SK-N-SH (cell line): ENCODE results near the gene CPLANE1. TPM values are rescaled to one million over a fixed set of nuclear protein-coding genes. Genes with fewer than 3 reads are reported as not detected.

Experiments
- CTCF ChIA-PET: fragments of 300-600, 350-600 bp; formaldehyde crosslinking; extraction: SDS; loops from one replicate; lab custom pipeline; 2021; lab: Yijun Ruan, JAX
- POLR2A ChIA-PET: fragments of 350-600 bp; sonication (Branson Sonifier 250); formaldehyde crosslinking; extraction: SDS; loops from one replicate; lab custom pipeline; 2020; ENCODE audit warnings: antibody characterized with exemption, inconsistent platforms; lab: Yijun Ruan, JAX
- DNase-seq: peaks from one replicate; pipeline ENCODE4 v3.0.0; 2012
- H2AFZ ChIP-seq: fragments of 200-600 bp; sonication (generic); 2 replicates; pipeline ENCODE4 v1.8.1; 2016; ENCODE audit warnings: antibody characterized with exemption, mild to moderate bottlenecking, low read depth
- H3F3A ChIP-seq: fragments of 200-600 bp; sonication (generic); replicated peaks from 2 replicates; pipeline ENCODE3; 2016; ENCODE audit warnings: antibody characterized with exemption, mild to moderate bottlenecking; ENCODE audit not compliant: insufficient read depth
- H3K27ac ChIP-seq, 2 experiments: fragments of 200-500 bp in 1 of 2; fragments of 200-600 bp in 1 of 2; sonication (Bioruptor generic) in 1 of 2; sonication (generic), shearing (Covaris generic) in 1 of 2; 2 replicates each; pipeline versions ENCODE4 v1.5.1 to v1.6.1; 2014 to 2016; ENCODE audit warnings: low read depth in 2 of 2, inconsistent platforms in 1 of 2, low read length in 1 of 2, mild to moderate bottlenecking in 1 of 2, mixed read lengths in 1 of 2
- H3K27me3 ChIP-seq: fragments of 200-600 bp; sonication (generic), shearing (Covaris generic); 2 replicates; pipeline ENCODE4 v1.6.1; 2016; ENCODE audit warnings: mixed run types; ENCODE audit not compliant: insufficient read depth
- H3K36me3 ChIP-seq, 2 experiments: fragments of 200-500 bp in 1 of 2; fragments of 200-600 bp in 1 of 2; sonication (Bioruptor generic) in 1 of 2; sonication (generic) in 1 of 2; replicated peaks in 1 of 2; 2 replicates each; pipeline versions ENCODE3 to v1.5.1; 2014 to 2016; ENCODE audit warnings: low read length in 1 of 2, mild to moderate bottlenecking in 1 of 2; ENCODE audit not compliant: insufficient read depth in 2 of 2, control insufficient read depth in 1 of 2
- H3K4me1 ChIP-seq, 2 experiments: fragments of 200-500 bp in 1 of 2; fragments of 200-600 bp in 1 of 2; sonication (Bioruptor generic) in 1 of 2; sonication (generic), shearing (Covaris generic) in 1 of 2; 2 replicates each; pipeline versions ENCODE4 v1.5.1 to v1.6.1; 2014 to 2016; ENCODE audit warnings: low read depth in 1 of 2, low read length in 1 of 2, mixed run types in 1 of 2; ENCODE audit not compliant: insufficient read depth in 2 of 2, control insufficient read depth in 1 of 2
- H3K4me2 ChIP-seq: fragments of 200-600 bp; sonication (generic), shearing (Covaris generic); 2 replicates; pipeline ENCODE4 v1.6.1; 2017; ENCODE audit warnings: mixed run types
- H3K4me3 ChIP-seq, 2 experiments: fragments of 200-500 bp in 1 of 2; fragments of 200-600 bp in 1 of 2; sonication (Bioruptor generic) in 1 of 2; sonication (generic), shearing (Covaris generic) in 1 of 2; 2 replicates each; pipeline versions ENCODE4 v1.5.1 to v1.8.1; 2014 to 2016; ENCODE audit warnings: low read depth in 2 of 2, inconsistent platforms in 1 of 2, low read length in 1 of 2, mild to moderate bottlenecking in 1 of 2, mixed read lengths in 1 of 2, moderate library complexity in 1 of 2
- H3K79me2 ChIP-seq: fragments of 200-600 bp; sonication (generic); 2 replicates; pipeline ENCODE4 v1.8.1; 2017; ENCODE audit warnings: mild to moderate bottlenecking; ENCODE audit not compliant: insufficient read depth
- H3K9ac ChIP-seq: fragments of 200-600 bp; sonication (generic); 2 replicates; pipeline ENCODE4 v1.6.1; 2017; ENCODE audit warnings: mixed run types
- H3K9me2 ChIP-seq: fragments of 200-600 bp; sonication (generic); 2 replicates; pipeline ENCODE4 v1.6.1; 2017; ENCODE audit warnings: mixed run types
- H3K9me3 ChIP-seq: fragments of 200-600 bp; sonication (generic); 2 replicates; pipeline ENCODE4 v1.6.1; 2017; ENCODE audit warnings: mixed run types, mild to moderate bottlenecking, moderate library complexity
- H4K20me1 ChIP-seq: fragments of 200-600 bp; sonication (generic); 2 replicates; pipeline ENCODE4 v1.6.1; 2017; ENCODE audit warnings: mild to moderate bottlenecking, mixed run types; ENCODE audit not compliant: insufficient read depth
- CHD2 ChIP-seq: fragments of 150-350 bp; IDR thresholded peaks from 2 replicates; pipeline ENCODE4 v1.6.1; 2018; ENCODE audit warnings: low read length; ENCODE audit not compliant: partially characterized antibody
- ELF1 ChIP-seq: IDR thresholded peaks from 2 replicates; pipeline ENCODE4 v1.4.0; 2012
- EZH2phosphoT487 ChIP-seq: fragments of 200-600 bp; sonication (generic); IDR thresholded peaks from 2 replicates; pipeline ENCODE4 v1.6.1; 2017; ENCODE audit warnings: low read depth, mixed run types, mild to moderate bottlenecking, antibody characterized with exemption, moderate library complexity, borderline replicate concordance
- FOSL2 ChIP-seq: IDR thresholded peaks from 2 replicates; pipeline ENCODE4 v1.4.0; 2012; ENCODE audit warnings: low read depth, mild to moderate bottlenecking, moderate library complexity, borderline replicate concordance
- GABPA ChIP-seq: IDR thresholded peaks from 2 replicates; pipeline ENCODE4 v1.4.0; 2012; ENCODE audit warnings: low read depth, mild to moderate bottlenecking
- GATA2 ChIP-seq: sonication (generic); formaldehyde crosslinking; IDR thresholded peaks from 2 replicates; pipeline ENCODE4 v1.5.0; 2020; ENCODE audit warnings: mild to moderate bottlenecking, missing genetic modification reagents
- JUND ChIP-seq: IDR thresholded peaks from 2 replicates; pipeline ENCODE4 v1.4.0; 2012
- NFIC ChIP-seq: IDR thresholded peaks from 2 replicates; pipeline ENCODE4 v1.4.0; 2012; ENCODE audit warnings: borderline replicate concordance
- POLR2AphosphoS5 ChIP-seq: IDR thresholded peaks from 2 replicates; pipeline ENCODE4 v1.6.1; 2012; ENCODE audit warnings: low read depth, low read length
- RFX5 ChIP-seq: IDR thresholded peaks from 2 replicates; pipeline ENCODE4 v1.6.1; 2012; ENCODE audit warnings: mild to moderate bottlenecking, improper control_type of control experiment, low read length
- SIN3A ChIP-seq: IDR thresholded peaks from 2 replicates; pipeline ENCODE4 v1.6.1; 2012; ENCODE audit warnings: low read depth, mild to moderate bottlenecking, low read length, moderate library complexity, borderline replicate concordance
- SMC3 ChIP-seq: IDR thresholded peaks from 2 replicates; pipeline ENCODE4 v1.6.1; 2012; ENCODE audit warnings: low read depth, low read length, improper control_type of control experiment
- TAF1 ChIP-seq: IDR thresholded peaks from 2 replicates; pipeline ENCODE4 v1.6.1; 2012; ENCODE audit warnings: low read depth, mild to moderate bottlenecking, low read length, moderate library complexity, borderline replicate concordance
- TCF12 ChIP-seq: IDR thresholded peaks from 2 replicates; pipeline ENCODE4 v1.4.0; 2012
- TEAD4 ChIP-seq: IDR thresholded peaks from 2 replicates; pipeline ENCODE4 v1.4.0; 2012; ENCODE audit warnings: mild to moderate bottlenecking, borderline replicate concordance; ENCODE audit not compliant: insufficient read depth
- USF1 ChIP-seq: IDR thresholded peaks from 2 replicates; pipeline ENCODE4 v1.4.0; 2012; ENCODE audit warnings: low read depth, borderline replicate concordance
- WGBS: methylation state at CpG from one replicate; pipeline ENCODE4 v1.1.6; 2017; ENCODE audit warnings: low lambda C conversion rate; 5-methylcytosine and 5-hydroxymethylcytosine counted together
- polyA plus RNA-seq, 3 experiments: library from polyadenylated mRNA; depleted of rRNA; stranded (reverse); fragments of >200 nt; gene quantifications; 2 replicates each; pipeline ENCODE4 v1.2.3, GENCODE V29; 2012
- TF ChIP-seq, protein P1 (sequence below): IDR thresholded peaks from 2 replicates; pipeline ENCODE4 v1.6.1; 2012; ENCODE audit warnings: mild to moderate bottlenecking, low read depth, low read length, moderate library complexity

The CPLANE1 gene
- polyA plus RNA-seq, 1 of the 3 experiments (the other 2 are of a cell fraction): 3.6 TPM

DNA sequence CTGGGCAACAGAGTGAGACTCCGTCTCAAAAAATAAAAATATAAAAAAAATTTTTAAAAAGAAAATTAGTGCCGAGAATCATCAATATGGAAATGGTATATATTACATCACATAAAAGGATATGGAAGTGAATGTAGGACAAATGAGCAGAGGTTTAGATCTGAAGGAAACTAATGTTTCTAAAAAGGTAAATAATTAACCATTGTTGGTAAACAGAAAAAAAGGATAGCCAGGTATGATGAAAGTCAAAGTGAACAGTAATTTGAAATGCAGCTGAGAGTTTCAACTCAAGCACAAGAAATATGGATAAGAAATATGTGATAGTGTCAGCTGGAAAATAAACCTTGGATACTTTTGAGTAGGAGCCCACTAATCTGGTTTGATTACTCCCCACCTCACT lies 76.2 kb downstream of the CPLANE1 start:
- DNase-seq: no peak
- H3K27ac ChIP-seq: no peak overlapping the region
- H3K36me3 ChIP-seq: peaks cover 65 to 77% of the 10 kb centered on the region in 2 experiments
- TF ChIP-seq POLR2AphosphoS5: no peak
- TF ChIP-seq ELF1: no peak
- no peak for TF ChIP-seq GABPA
- no peak for TF ChIP-seq USF1
- no peaks in the 10 kb centered on the region for H3K9me2 ChIP-seq
- no peak overlapping the region for H2AFZ ChIP-seq
- no peaks in the 10 kb centered on the region for H3K79me2 ChIP-seq
- H3F3A ChIP-seq: no peaks in the 10 kb centered on the region
- H3K4me2 ChIP-seq: no peak overlapping the region
- H3K4me1 ChIP-seq: no peaks in the 10 kb centered on the region
- WGBS: 95% methylated on average over 2 of the region's 2 CpGs
- H3K27me3 ChIP-seq: no peaks in the 10 kb centered on the region
- H3K4me3 ChIP-seq: no peak overlapping the region
- H3K9ac ChIP-seq: no peak overlapping the region
- ChIA-PET CTCF (interaction anchor here (0.7 kb wide), 1 partner anchor 36 kb away, joined by 3 read pairs; no protein-coding TSS in a partner anchor), POLR2A (no interaction called here)
- H3K9me3 ChIP-seq: no peaks in the 10 kb centered on the region
- H4K20me1 ChIP-seq: no peaks in the 10 kb centered on the region

- POLR2A ChIA-PET: no interaction called here
- no peak overlapping the region for H3K27ac ChIP-seq
- no peak overlapping the region for H2AFZ ChIP-seq
- no peak for TF ChIP-seq TEAD4
- TF ChIP-seq EZH2phosphoT487: no peak
- TF ChIP-seq SMC3: no peak
- no peak for TF ChIP-seq CHD2
- no peak for TF ChIP-seq GATA2 (CRISPR knock-in tag)
- TF ChIP-seq TCF12: no peak
- no peak for TF ChIP-seq TAF1
- no peak for TF ChIP-seq RFX5
- TF ChIP-seq NFIC: no peak
- no peak for TF ChIP-seq SIN3A
- TF ChIP-seq, protein P1, sequence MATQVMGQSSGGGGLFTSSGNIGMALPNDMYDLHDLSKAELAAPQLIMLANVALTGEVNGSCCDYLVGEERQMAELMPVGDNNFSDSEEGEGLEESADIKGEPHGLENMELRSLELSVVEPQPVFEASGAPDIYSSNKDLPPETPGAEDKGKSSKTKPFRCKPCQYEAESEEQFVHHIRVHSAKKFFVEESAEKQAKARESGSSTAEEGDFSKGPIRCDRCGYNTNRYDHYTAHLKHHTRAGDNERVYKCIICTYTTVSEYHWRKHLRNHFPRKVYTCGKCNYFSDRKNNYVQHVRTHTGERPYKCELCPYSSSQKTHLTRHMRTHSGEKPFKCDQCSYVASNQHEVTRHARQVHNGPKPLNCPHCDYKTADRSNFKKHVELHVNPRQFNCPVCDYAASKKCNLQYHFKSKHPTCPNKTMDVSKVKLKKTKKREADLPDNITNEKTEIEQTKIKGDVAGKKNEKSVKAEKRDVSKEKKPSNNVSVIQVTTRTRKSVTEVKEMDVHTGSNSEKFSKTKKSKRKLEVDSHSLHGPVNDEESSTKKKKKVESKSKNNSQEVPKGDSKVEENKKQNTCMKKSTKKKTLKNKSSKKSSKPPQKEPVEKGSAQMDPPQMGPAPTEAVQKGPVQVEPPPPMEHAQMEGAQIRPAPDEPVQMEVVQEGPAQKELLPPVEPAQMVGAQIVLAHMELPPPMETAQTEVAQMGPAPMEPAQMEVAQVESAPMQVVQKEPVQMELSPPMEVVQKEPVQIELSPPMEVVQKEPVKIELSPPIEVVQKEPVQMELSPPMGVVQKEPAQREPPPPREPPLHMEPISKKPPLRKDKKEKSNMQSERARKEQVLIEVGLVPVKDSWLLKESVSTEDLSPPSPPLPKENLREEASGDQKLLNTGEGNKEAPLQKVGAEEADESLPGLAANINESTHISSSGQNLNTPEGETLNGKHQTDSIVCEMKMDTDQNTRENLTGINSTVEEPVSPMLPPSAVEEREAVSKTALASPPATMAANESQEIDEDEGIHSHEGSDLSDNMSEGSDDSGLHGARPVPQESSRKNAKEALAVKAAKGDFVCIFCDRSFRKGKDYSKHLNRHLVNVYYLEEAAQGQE: no peak
- no peak for TF ChIP-seq FOSL2
- TF ChIP-seq JUND: no peak
- no peaks in the 10 kb centered on the region for H3K79me2 ChIP-seq
- no peak overlapping the region for H3K4me3 ChIP-seq
- H3K27me3 ChIP-seq: no peaks in the 10 kb centered on the region
- DNase-seq: no peak
- peaks cover 8% of the 10 kb centered on the region for H3F3A ChIP-seq
- CTCF ChIA-PET: no interaction called here
- no peaks in the 10 kb centered on the region for H4K20me1 ChIP-seq
- no peaks in the 10 kb centered on the region for H3K4me1 ChIP-seq
- H3K9me2 ChIP-seq: no peaks in the 10 kb centered on the region
- H3K4me2 ChIP-seq: no peak overlapping the region
- no peak overlapping the region for H3K9ac ChIP-seq
- H3K36me3 ChIP-seq: peaks cover 73 to 77% of the 10 kb centered on the region in 2 experiments
- no peaks in the 10 kb centered on the region for H3K9me3 ChIP-seq
- 94% methylated on average over 6 of the region's 6 CpGs for WGBS
Measured at GRCh38 chr5:37170856-37171255, 78.3 kb downstream of the CPLANE1 start.
